GM12878 (cell line): Measurements from ENCODE around the gene DGKB.

ENCODE experiments used
- E2F4 ChIP-seq: IDR thresholded peaks from 2 replicates; pipeline ENCODE4 v1.6.1; 2012; ENCODE audit warnings: low read depth, low read length, improper control_type of control experiment
- HDGF ChIP-seq: fragments of 450-650 bp; IDR thresholded peaks from 2 replicates; pipeline ENCODE4 v1.6.1; 2016; ENCODE audit warnings: antibody characterized with exemption
- TCF12 ChIP-seq: IDR thresholded peaks from 2 replicates; pipeline ENCODE4 v1.6.1; 2011; ENCODE audit warnings: low read depth, mild to moderate bottlenecking, low read length

GRCh38 chr7:14542624-14543023 lies 359.9 kb downstream of the DGKB start:
- no peak for TF ChIP-seq E2F4
- TF ChIP-seq HDGF, result no peak
- TF ChIP-seq TCF12, result no peak
